ENCODE results near the gene TMEM232.

Gene TMEM232

DNA sequence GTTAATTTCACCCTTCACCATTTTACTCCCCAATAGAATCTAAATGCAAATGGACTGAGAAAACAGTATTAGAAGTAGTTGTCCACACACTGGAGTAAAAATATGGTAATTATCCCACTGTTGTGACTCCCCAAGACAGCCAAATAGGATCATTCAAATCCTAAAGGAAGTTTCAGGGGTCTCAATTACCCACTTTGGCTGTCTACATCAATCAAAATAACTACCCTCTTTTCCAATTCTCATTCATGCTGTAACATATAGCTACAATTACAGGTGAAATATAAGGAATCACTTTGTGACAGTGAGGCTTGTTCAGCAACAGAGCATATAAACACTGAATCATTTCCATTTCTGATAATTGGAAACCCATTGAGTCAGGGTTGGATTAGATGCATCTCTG lies 220.1 kb downstream of the TMEM232 start:
- H3K36me3 ChIP-seq (ENCODE audit: control insufficient read depth, low read depth, low read length), result no peaks in the 10 kb centered on the region

DNA sequence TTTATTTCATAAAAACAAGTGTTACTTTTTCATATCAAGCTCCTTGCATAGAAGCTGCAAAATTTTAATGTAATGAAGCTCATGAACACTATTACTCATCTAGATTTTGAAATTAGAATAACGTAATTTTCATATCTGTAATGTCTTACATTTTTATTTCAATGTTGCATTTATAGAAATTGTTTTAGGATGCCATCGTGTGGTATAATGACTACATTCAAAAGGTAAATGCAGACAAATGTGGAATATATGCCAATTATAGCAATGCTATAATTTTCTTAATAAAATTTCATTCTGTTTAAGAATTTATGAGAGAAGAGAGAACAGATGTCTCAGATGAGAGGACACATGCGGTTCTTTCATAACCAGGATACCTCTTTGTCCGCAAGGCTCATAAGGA lies 230.2 kb downstream of the TMEM232 start:
- Histone ChIP-seq H3K36me3 (ENCODE audit: control insufficient read depth, low read depth, low read length) (no peaks in the 10 kb centered on the region), H3K9me3 (ENCODE audit: control insufficient read depth, low read depth, low read length) (no peaks in the 10 kb centered on the region), H3K27me3 (ENCODE audit: control insufficient read depth, insufficient read depth, low read length) (no peaks in the 10 kb centered on the region), H3K9ac (ENCODE audit: low read length) (no peak overlapping the region), H3K27ac (ENCODE audit: low read length) (no peak overlapping the region), H3K4me3 (ENCODE audit: low read length) (no peak overlapping the region), H3K4me1 (ENCODE audit: control insufficient read depth, low read depth, low read length) (no peaks in the 10 kb centered on the region)

More for the DNA sequence above, 220.1 kb downstream of the TMEM232 start:
- H3K4me3 ChIP-seq (ENCODE audit: low read length), result no peak overlapping the region
- no peaks in the 10 kb centered on the region for H3K4me1 ChIP-seq (ENCODE audit: control insufficient read depth, low read depth, low read length)
- no peaks in the 10 kb centered on the region for H3K27me3 ChIP-seq (ENCODE audit: control insufficient read depth, insufficient read depth, low read length)
- H3K9me3 ChIP-seq (ENCODE audit: control insufficient read depth, low read depth, low read length), result no peaks in the 10 kb centered on the region
- no peak overlapping the region for H3K27ac ChIP-seq (ENCODE audit: low read length)
- H3K9ac ChIP-seq (ENCODE audit: low read length), result no peak overlapping the region

DNA sequence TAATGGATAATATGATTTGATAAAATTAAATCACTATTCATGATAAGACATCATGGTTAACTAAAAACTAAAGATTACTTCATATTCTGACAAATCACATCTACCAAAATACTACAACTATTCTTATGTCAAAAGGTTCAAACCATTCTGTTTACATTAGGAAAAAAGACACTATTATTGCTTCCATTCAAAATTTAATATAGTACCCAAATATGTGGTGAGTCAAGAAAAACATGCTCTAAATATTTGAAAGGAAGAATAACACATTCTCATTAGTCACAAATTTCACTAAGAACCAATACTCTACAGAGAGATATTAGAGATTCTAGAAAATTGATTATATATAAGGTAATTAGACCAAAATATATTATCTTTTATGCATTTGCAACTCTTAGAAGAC lies 234.0 kb downstream of the TMEM232 start:
- no peak overlapping the region for H3K9ac ChIP-seq (ENCODE audit: low read length)
- no peaks in the 10 kb centered on the region for H3K9me3 ChIP-seq (ENCODE audit: control insufficient read depth, low read depth, low read length)
- H3K27me3 ChIP-seq (ENCODE audit: control insufficient read depth, insufficient read depth, low read length), result no peaks in the 10 kb centered on the region
- H3K27ac ChIP-seq (ENCODE audit: low read length), result no peak overlapping the region
- no peaks in the 10 kb centered on the region for H3K36me3 ChIP-seq (ENCODE audit: control insufficient read depth, low read depth, low read length)
- H3K4me3 ChIP-seq (ENCODE audit: low read length), result no peak overlapping the region
- no peaks in the 10 kb centered on the region for H3K4me1 ChIP-seq (ENCODE audit: control insufficient read depth, low read depth, low read length)

DNA sequence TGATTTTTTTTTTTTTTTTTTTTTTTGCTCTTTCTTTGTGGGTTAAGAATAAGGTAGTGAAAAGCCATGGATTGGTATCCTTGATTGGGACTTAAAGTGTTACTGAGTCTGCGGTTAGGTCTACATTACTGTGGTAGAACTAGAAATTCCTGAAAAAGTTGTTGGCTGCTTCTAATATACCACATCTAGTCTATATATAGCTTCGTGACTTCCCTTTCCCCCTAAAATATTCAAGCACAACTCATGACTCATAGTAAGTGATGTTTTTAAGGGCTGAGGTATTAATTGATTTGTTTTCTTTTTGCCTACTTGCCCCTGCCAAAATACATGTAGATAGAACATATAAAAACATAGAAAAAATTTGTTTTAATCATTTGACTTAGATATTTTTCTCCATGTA lies 247.6 kb downstream of the TMEM232 start:
- Histone ChIP-seq H3K27me3 (ENCODE audit: control insufficient read depth, insufficient read depth, low read length) (no peaks in the 10 kb centered on the region), H3K9ac (ENCODE audit: low read length) (no peak overlapping the region), H3K4me1 (ENCODE audit: control insufficient read depth, low read depth, low read length) (peaks cover 20% of the 10 kb centered on the region), H3K36me3 (ENCODE audit: control insufficient read depth, low read depth, low read length) (no peaks in the 10 kb centered on the region), H3K27ac (ENCODE audit: low read length) (no peak overlapping the region), H3K4me3 (ENCODE audit: low read length) (no peak overlapping the region), H3K9me3 (ENCODE audit: control insufficient read depth, low read depth, low read length) (no peaks in the 10 kb centered on the region)

DNA sequence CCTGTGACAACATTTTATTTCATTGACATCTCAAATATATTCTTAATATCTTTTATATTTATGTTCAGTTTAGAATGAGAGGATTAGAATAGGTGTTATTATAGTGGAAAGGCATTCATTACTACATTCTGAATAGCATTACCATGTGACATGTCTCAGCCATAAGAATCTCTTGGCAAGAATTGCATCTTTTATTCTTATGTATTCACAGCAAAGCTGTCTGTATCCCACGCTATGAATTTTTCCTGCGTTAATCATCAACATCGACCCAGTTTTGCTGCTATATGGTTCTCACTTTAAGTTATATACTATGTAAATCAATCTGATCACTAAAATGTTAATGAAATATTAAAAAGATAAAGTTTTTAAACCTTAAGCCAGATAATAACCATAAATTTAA lies 248.6 kb downstream of the TMEM232 start:
- Histone ChIP-seq H3K4me3 (ENCODE audit: low read length) (no peak overlapping the region), H3K4me1 (ENCODE audit: control insufficient read depth, low read depth, low read length) (peaks cover 20% of the 10 kb centered on the region), H3K27me3 (ENCODE audit: control insufficient read depth, insufficient read depth, low read length) (no peaks in the 10 kb centered on the region), H3K9me3 (ENCODE audit: control insufficient read depth, low read depth, low read length) (no peaks in the 10 kb centered on the region), H3K9ac (ENCODE audit: low read length) (no peak overlapping the region), H3K27ac (ENCODE audit: low read length) (no peak overlapping the region), H3K36me3 (ENCODE audit: control insufficient read depth, low read depth, low read length) (no peaks in the 10 kb centered on the region)

DNA sequence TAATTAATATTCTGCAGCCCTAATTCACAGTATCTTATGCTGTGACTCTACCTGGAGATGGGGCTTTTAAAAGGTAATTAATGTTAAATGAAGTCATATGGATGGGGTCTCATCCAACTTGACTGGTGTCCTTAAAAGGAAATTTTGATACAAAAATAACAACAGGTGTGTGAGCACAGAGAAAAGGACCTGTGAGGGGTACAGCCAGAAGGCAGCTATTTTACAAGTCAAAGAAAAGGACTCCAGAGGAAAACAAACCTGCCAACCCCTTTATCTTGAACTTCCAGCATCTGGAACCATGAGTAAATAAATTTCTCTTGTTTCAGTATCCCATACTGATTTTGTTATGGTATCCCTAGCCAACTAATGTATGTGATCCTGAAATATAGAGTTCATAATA lies 250.3 kb downstream of the TMEM232 start:
- Histone ChIP-seq H3K9ac (ENCODE audit: low read length) (no peak overlapping the region), H3K27me3 (ENCODE audit: control insufficient read depth, insufficient read depth, low read length) (no peaks in the 10 kb centered on the region), H3K4me1 (ENCODE audit: control insufficient read depth, low read depth, low read length) (peaks cover 20% of the 10 kb centered on the region), H3K36me3 (ENCODE audit: control insufficient read depth, low read depth, low read length) (no peaks in the 10 kb centered on the region), H3K27ac (ENCODE audit: low read length) (no peak overlapping the region), H3K9me3 (ENCODE audit: control insufficient read depth, low read depth, low read length) (no peaks in the 10 kb centered on the region), H3K4me3 (ENCODE audit: low read length) (no peak overlapping the region)

DNA sequence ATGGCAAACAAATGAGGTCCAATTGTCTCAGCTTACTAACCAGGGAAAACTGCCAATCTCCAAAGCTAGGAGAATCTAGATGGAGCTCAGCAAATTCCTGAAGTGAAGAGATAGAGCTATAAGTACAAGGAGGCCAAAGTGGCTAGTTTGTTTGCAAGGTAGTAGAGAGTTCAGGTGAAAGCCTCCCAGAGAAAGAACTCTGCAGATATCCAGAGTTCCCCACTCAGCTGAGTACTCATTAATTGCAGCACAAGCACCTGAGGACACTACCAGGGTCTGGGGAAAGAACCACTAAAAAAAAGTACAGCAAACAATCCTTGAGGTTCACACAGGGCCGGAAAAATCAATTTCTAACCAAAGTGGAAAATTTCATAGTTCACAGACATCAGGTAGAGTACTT lies 250.9 kb downstream of the TMEM232 start:
- H3K9ac ChIP-seq (ENCODE audit: low read length), result no peak overlapping the region
- H3K27me3 ChIP-seq (ENCODE audit: control insufficient read depth, insufficient read depth, low read length), result no peaks in the 10 kb centered on the region
- no peak overlapping the region for H3K4me3 ChIP-seq (ENCODE audit: low read length)
- peak overlapping the region; percentile 47 for H3K27ac ChIP-seq (ENCODE audit: low read length)
- no peaks in the 10 kb centered on the region for H3K9me3 ChIP-seq (ENCODE audit: control insufficient read depth, low read depth, low read length)
- H3K4me1 ChIP-seq (ENCODE audit: control insufficient read depth, low read depth, low read length), result peaks cover 20% of the 10 kb centered on the region
- no peaks in the 10 kb centered on the region for H3K36me3 ChIP-seq (ENCODE audit: control insufficient read depth, low read depth, low read length)

DNA sequence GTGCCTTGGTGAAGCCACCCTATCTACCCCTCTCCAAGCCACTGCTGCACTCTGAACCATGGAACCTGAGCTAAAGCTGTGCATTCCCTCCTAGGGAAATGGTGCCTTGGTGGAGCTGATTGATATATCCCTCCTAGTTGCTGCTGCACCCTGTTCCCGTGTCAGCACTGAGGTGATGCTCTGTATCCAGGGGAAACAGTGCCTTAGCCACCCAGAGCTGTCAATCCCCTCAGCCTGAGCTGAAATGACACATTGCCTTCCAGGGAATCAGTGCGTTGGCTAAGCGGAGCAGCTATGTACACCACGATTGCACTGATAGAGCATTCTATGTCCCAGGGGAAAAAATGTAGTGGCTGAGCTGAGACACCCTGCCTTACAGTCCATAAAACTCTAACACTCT lies 257.0 kb downstream of the TMEM232 start:
- no peaks in the 10 kb centered on the region for H3K27me3 ChIP-seq (ENCODE audit: control insufficient read depth, insufficient read depth, low read length)

DNA sequence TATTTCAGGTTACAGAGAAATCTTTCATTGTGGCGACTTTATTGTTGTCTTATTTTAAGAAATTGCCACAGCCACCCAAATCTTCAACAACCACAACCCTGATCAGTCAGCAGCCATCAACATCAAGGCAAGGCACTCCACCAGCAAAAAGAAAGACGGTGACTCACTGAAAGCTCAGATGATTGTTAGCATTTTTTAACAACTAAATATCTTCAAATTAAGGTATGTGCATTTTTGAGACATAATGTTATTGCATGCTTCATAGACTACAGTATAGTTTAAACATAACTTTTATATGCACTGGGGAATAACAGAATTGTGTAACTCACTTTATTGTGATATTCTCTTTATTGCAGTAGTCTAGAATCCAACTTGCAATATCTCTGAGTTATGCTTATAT lies 263.4 kb downstream of the TMEM232 start:
- Histone ChIP-seq H3K9ac (ENCODE audit: low read length) (no peak overlapping the region), H3K27me3 (ENCODE audit: control insufficient read depth, insufficient read depth, low read length) (no peaks in the 10 kb centered on the region), H3K4me1 (ENCODE audit: control insufficient read depth, low read depth, low read length) (no peaks in the 10 kb centered on the region), H3K27ac (ENCODE audit: low read length) (no peak overlapping the region), H3K9me3 (ENCODE audit: control insufficient read depth, low read depth, low read length) (no peaks in the 10 kb centered on the region), H3K36me3 (ENCODE audit: control insufficient read depth, low read depth, low read length) (no peaks in the 10 kb centered on the region), H3K4me3 (ENCODE audit: low read length) (no peak overlapping the region)

More for the DNA sequence above, 257.0 kb downstream of the TMEM232 start:
- no peak overlapping the region for H3K9ac ChIP-seq (ENCODE audit: low read length)
- H3K4me3 ChIP-seq (ENCODE audit: low read length), result no peak overlapping the region
- H3K27ac ChIP-seq (ENCODE audit: low read length), result no peak overlapping the region
- H3K36me3 ChIP-seq (ENCODE audit: control insufficient read depth, low read depth, low read length), result no peaks in the 10 kb centered on the region
- H3K9me3 ChIP-seq (ENCODE audit: control insufficient read depth, low read depth, low read length), result no peaks in the 10 kb centered on the region
- H3K4me1 ChIP-seq (ENCODE audit: control insufficient read depth, low read depth, low read length), result no peaks in the 10 kb centered on the region

DNA sequence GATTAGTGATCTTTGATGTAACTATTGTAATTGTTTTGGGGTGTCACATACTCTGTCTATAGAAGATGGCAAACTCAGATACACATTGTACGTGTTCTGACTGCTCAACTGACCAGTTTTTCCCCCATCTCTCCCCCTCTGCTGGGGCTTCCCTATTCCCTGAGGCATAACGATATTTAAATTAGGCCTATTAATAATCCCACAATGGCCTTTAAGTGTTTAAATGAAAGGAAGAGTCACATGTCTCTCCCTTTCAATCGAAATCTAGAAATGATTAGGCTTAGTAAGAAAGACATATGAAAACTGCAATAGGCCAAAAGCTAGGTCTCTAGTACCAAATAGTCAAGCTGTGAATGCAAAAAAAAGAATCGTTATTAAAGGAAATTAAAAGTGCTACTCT lies 265.6 kb downstream of the TMEM232 start:
- no peak overlapping the region for H3K4me3 ChIP-seq (ENCODE audit: low read length)
- no peaks in the 10 kb centered on the region for H3K4me1 ChIP-seq (ENCODE audit: control insufficient read depth, low read depth, low read length)
- no peaks in the 10 kb centered on the region for H3K36me3 ChIP-seq (ENCODE audit: control insufficient read depth, low read depth, low read length)
- no peak overlapping the region for H3K9ac ChIP-seq (ENCODE audit: low read length)
- no peak overlapping the region for H3K27ac ChIP-seq (ENCODE audit: low read length)
- H3K9me3 ChIP-seq (ENCODE audit: control insufficient read depth, low read depth, low read length), result no peaks in the 10 kb centered on the region
- no peaks in the 10 kb centered on the region for H3K27me3 ChIP-seq (ENCODE audit: control insufficient read depth, insufficient read depth, low read length)

DNA sequence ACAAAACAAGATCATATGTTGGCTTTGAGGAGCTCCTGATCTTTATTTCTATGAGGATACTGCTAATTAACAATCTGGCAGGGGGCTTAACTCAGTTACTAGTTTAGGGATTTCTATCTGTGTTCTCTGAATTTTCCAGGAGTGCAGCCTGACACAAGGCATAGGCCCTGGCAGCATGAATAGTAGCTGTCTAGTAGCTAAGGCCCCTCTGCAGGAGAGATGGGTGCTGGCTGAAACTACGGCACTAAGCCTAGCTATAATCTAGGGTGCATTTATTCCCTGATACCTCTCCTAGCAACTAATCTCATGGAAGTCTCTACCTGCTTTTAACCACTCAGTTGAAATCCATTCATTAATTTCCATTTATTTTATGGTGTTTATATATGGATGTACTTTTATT lies 268.2 kb downstream of the TMEM232 start:
- no peaks in the 10 kb centered on the region for H3K36me3 ChIP-seq (ENCODE audit: control insufficient read depth, low read depth, low read length)
- no peaks in the 10 kb centered on the region for H3K4me1 ChIP-seq (ENCODE audit: control insufficient read depth, low read depth, low read length)
- no peak overlapping the region for H3K4me3 ChIP-seq (ENCODE audit: low read length)
- no peaks in the 10 kb centered on the region for H3K27me3 ChIP-seq (ENCODE audit: control insufficient read depth, insufficient read depth, low read length)
- no peak overlapping the region for H3K27ac ChIP-seq (ENCODE audit: low read length)
- no peaks in the 10 kb centered on the region for H3K9me3 ChIP-seq (ENCODE audit: control insufficient read depth, low read depth, low read length)
- H3K9ac ChIP-seq (ENCODE audit: low read length), result no peak overlapping the region

DNA sequence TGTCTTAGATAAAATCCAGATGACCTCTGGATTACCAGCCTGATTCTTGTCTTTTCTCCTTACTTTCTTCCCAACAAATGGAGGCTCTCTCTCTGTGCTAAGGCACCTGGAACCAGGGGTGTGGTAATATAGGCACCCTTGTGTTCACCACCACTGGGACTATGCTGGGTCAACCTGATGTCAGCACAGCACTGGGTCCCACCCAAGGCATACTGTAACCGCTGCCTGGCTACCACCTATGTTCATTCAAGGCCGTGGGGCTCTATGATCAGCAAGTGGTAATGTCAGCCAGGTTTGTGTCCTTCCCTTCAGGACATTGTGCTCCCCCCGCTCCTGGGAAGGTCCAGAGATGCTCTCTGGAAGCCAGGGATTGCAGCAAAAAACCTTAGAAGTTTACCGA lies 283.6 kb downstream of the TMEM232 start:
- no peak overlapping the region for H3K4me3 ChIP-seq (ENCODE audit: low read length)
- no peaks in the 10 kb centered on the region for H3K27me3 ChIP-seq (ENCODE audit: control insufficient read depth, insufficient read depth, low read length)
- H3K4me1 ChIP-seq (ENCODE audit: control insufficient read depth, low read depth, low read length), result no peaks in the 10 kb centered on the region
- H3K9me3 ChIP-seq (ENCODE audit: control insufficient read depth, low read depth, low read length), result no peaks in the 10 kb centered on the region
- no peaks in the 10 kb centered on the region for H3K36me3 ChIP-seq (ENCODE audit: control insufficient read depth, low read depth, low read length)
- H3K9ac ChIP-seq (ENCODE audit: low read length), result no peak overlapping the region
- H3K27ac ChIP-seq (ENCODE audit: low read length), result no peak overlapping the region

Data from iPS-18a (cell line).